Measurements from ENCODE around the gene LAMA3.

The LAMA3 gene

DNA sequence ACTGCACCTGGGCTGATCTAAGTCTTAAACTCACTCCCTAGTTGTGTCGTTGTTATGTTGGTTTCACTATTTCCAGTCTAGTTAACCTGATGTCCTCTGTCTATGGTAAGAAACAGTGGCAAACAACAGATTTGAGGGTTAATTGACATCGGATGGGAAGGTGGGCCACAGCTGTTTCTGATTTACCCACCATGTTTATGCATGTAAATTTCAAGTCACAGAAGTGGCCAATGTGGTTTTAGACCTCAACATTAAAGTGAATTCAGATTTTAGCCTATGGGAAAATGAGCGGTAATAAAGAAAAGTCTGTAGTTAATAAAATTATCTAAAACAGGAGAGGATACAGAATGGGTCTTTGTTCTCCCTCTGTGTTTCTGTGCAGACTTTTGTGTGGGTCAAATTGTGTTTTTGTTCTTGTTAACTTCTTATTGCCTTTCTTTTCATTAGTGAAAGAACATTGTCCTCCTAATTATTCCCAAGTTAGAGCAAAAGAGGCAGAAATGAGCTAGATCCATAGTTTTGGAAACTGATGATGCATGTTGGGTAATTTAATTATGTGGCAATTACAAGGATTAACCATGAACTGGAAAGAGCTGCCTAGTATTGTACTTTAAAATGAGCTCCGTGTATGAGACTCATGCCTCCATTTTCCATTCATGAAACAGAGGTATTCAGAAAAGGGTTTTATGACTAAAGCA lies 83.2 kb downstream of the LAMA3 start:
- FAIRE-seq (no peak), DNase-seq (ENCODE audit: low spot score) (no peak)

- DNase-seq (ENCODE audit: low spot score): no peak
- no peak for FAIRE-seq
Measured at GRCh38 chr18:23776306-23776705, 87.1 kb downstream of the LAMA3 start.

DNA sequence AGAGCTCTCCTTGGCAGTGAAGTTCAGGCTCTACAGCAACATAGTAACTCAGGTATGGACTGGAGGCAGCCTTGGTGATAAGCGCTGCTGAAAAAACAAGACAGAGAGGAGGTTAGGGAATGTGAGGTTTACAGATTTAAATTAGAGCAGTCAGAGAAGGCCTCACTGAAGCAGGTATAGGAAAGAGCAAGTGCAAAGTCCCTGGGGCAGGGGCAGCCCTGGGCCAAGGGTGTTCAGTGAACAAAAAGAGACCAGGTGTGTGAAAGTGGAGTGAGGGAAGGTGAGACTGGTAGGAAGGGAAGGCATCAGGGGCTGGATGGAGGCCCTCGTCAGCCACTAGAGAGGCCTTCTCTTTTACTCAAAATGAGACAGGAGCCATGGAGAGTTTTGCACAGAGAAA lies 89.6 kb downstream of the LAMA3 start:
- no peak for FAIRE-seq
- no peak for DNase-seq (ENCODE audit: low spot score)

GRCh38 chr18:23779696-23780303 lies 90.5 kb downstream of the LAMA3 start:
- FAIRE-seq (no peak), DNase-seq (ENCODE audit: low spot score) (peak; percentile 7)

GRCh38 chr18:23784832-23785245 lies 95.6 kb downstream of the LAMA3 start:
- no peak for FAIRE-seq
- peak; percentile 48 for DNase-seq (ENCODE audit: low spot score)

- DNase-seq (ENCODE audit: low spot score) (no peak), FAIRE-seq (no peak)
Measured at GRCh38 chr18:23793051-23793450, 103.8 kb downstream of the LAMA3 start.

GRCh38 chr18:23793985-23794867 lies 105.0 kb downstream of the LAMA3 start:
- DNase-seq (ENCODE audit: low spot score) (no peak), FAIRE-seq (no peak)

DNA sequence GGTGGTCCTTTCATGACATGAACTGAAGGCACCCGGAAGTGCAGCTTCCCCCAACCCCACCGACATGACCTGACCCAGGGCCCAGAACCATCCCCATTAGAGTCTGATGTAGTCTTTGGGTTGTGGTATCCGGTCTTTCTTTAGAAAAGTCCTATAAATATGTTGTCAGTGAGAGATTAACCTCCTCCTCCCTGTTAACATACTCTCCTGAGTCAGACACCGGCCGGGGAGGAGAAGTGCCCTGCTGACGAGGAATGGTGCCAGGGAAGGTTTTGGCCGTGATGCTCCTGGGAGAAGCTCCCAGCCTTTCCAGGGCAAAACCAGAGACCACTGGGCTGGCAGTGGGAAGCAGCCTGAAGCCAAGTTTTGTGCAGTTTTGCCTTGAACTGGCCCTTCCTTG lies 109.0 kb downstream of the LAMA3 start:
- FAIRE-seq: no peak
- no peak for DNase-seq (ENCODE audit: low spot score)

DNA sequence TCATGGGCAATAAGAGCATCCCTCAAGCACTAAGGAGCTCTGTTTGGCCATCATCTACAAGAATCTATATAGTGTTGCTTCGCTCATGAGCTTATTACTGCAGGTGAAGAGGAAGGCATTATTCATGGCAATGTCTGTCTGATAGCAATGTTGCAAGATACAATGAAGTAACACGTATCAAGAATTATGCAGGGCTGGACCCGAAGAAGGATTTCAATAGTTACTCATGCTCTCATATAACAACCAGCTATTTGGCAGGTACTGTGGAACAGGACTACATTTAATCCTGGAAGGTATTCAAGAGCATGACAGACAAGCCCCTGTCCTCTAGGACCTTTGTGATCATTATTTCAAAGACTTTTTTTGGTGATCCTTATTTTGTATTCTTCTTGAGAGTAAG lies 109.6 kb downstream of the LAMA3 start:
- DNase-seq (ENCODE audit: low spot score): no peak
- no peak for FAIRE-seq

- FAIRE-seq (no peak), DNase-seq (ENCODE audit: low spot score) (no peak)
Measured at GRCh38 chr18:23799540-23799939, 110.3 kb downstream of the LAMA3 start.

- DNase-seq (ENCODE audit: low spot score) (no peak), FAIRE-seq (no peak)
Measured at GRCh38 chr18:23800902-23801301, 111.6 kb downstream of the LAMA3 start.

DNA sequence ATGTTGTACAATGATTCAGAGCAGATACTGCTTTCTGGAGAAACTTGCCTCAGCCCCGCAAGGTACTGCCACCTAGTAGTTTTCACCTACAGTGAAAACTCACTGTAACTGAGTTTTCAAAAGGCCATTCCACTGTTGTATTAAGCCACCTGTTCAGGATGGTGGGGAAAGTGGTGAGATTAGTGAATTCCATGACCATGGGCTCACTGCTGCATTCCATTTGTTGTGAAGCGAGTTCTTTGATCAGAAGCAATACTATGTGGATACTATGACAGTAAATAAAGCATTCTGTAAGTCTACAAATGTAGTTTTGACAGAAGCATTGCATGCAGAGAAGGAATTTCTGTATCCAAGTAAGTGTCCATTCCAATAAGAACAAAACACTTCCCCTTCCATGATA lies 113.6 kb downstream of the LAMA3 start:
- DNase-seq (ENCODE audit: low spot score) (no peak), FAIRE-seq (no peak)

DNA sequence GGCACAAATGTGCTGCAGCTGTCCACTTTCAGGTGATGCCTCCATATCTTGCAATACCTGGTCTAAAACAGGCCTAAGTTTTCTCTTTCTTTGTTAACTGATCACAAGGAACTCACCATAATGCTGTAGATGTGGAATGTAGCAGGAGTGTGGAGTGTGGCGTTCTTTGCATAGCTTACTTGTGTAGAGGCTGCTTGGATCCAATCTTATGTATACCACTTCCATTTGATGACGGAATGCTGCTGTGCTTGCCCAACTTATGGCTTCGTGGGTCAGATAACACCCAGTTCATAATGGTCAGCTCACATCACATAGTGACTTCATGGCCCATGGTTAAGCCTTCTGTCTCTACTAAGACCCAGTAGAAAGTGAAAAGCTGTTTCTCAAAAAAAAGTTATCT lies 114.5 kb downstream of the LAMA3 start:
- FAIRE-seq (no peak), DNase-seq (ENCODE audit: low spot score) (no peak)

- DNase-seq (ENCODE audit: low spot score) (no peak), FAIRE-seq (no peak)
Measured at GRCh38 chr18:23805898-23806297, 116.6 kb downstream of the LAMA3 start.

DNA sequence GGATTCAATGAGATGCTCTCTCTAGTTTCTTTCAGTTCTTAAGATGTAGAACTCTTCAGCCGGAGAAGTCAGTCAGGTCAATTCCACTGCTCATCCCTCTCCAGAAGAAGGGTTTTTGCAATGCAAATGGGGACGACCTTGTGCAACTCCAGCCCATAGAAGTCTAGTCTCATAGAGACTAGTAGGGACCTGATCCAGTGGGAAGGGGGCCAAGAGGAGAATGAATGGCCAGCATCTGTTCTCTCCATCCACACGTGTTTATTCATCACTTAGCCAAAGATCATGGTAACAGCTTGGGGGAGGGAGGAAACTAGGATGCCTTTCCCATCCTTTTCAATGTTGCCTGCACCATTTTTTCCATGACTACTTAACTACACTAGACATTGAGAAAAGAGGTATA lies 120.2 kb downstream of the LAMA3 start:
- FAIRE-seq: no peak
- DNase-seq (ENCODE audit: low spot score): no peak

DNA sequence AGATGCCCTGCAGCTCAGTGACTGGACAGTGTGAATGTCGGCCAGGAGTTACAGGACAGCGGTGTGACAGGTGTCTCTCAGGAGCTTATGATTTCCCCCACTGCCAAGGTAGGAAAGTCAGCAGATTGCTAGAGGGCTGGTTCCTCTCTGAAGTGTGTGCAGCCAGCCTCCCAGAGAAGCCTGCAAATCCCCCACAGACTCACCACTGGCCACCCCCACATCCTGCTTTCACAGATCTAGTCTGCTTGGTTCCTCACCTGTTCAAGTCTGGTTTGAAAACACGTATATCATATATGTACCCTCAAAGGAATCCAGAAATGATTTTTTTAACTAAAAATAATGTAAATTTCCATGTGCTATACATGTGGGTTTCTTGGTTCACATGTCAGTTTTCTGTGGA lies 121.1 kb downstream of the LAMA3 start:
- no peak for DNase-seq (ENCODE audit: low spot score)
- no peak for FAIRE-seq

DNA sequence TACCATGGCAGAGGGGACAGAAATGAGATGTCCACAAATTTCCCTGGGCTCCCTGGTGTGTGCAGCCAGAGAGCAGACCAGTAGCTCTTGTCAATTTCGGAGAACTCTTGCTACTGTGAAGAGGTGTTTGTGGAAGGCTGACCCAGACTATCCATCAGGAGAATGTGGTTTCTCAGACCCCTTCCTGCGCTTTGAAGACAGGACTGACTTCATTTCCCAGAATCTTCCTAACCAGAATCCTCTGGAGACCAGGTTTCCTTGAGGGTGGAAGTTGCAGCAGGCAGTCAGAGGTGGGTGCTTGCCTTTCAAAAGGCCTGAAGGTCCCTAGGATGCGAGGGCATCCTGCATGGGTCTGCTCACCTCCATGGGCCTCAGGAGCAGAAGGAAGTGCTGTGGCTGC lies 121.9 kb downstream of the LAMA3 start:
- DNase-seq (ENCODE audit: low spot score) (no peak), FAIRE-seq (no peak)

- DNase-seq (ENCODE audit: low spot score) (no peak), FAIRE-seq (no peak)
Measured at GRCh38 chr18:23812546-23813440, 123.5 kb downstream of the LAMA3 start.

- no peak for DNase-seq (ENCODE audit: low spot score)
- FAIRE-seq: no peak
Measured at GRCh38 chr18:23814991-23815614, 125.8 kb downstream of the LAMA3 start.

GRCh38 chr18:23816021-23816420 lies 126.8 kb downstream of the LAMA3 start:
- FAIRE-seq: no peak
- no peak for DNase-seq (ENCODE audit: low spot score)

DNA sequence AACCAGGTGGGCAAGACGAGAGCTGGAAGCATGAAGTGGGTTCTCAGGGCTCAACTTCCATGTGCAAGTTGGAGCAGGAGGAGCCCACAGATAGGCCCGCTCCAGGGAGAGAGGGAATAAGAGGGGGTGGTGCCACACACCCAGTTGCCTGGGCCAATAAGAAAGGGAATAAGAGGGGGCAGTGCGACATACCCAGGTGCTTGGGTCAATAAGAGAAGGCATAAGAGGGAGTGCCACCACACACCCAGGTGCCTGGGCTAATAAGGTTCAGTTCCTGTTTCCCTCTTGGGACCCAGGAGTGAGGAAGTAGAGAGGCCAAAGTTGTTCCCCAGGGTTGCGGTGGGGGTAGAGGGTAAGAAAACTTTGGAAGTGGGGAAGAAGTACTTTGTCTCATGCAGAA lies 127.5 kb downstream of the LAMA3 start:
- DNase-seq (ENCODE audit: low spot score) (no peak), FAIRE-seq (no peak)
